Peyer's patch (tissue), 4 donors: ENCODE results near the gene SYNGR1. TPM values are rescaled to one million over a fixed set of nuclear protein-coding genes. Genes with fewer than 3 reads are reported as not detected.
"Not testable (repeated sequence)": the region's sequence is repeated elsewhere in the genome, so short reads cannot be mapped to it uniquely, and the experiment has no call there.

Experiments
- DNase-seq, 3 donors: peaks; one replicate each; pipeline ENCODE4 v3.0.0-alpha.2; 2017 to 2019
- H3K27ac ChIP-seq, 4 donors: fragments of 200-600 bp; sonication (generic); one replicate each; pipeline ENCODE4 v1.5.1; 2016 to 2019
- H3K27me3 ChIP-seq, 2 donors: fragments of 200-600 bp; sonication (generic); one replicate each; pipeline ENCODE4 v1.5.1; 2019
- H3K36me3 ChIP-seq, 3 donors: fragments of 200-600 bp; sonication (generic); one replicate each; pipeline ENCODE4 v1.5.1; 2016 to 2019
- H3K4me1 ChIP-seq, 4 donors: fragments of 200-600 bp; sonication (generic); one replicate each; pipeline ENCODE4 v1.5.1; 2016 to 2019
- H3K4me3 ChIP-seq, 4 donors: fragments of 200-600 bp; sonication (generic); 1 replicate in 3 of 4; 2 replicates in 1 of 4; pipeline ENCODE4 v1.5.1; 2016 to 2019; ENCODE audit warnings: mild to moderate bottlenecking in 1 of 4
- H3K9me3 ChIP-seq, 4 donors: fragments of 200-600 bp; sonication (generic); one replicate each; pipeline ENCODE4 v1.5.1; 2016 to 2019; ENCODE audit warnings: mild to moderate bottlenecking in 1 of 4
- CTCF ChIP-seq, 6 experiments: fragments of 450-650 bp in 4 of 6; fragments of 200-600 bp in 2 of 6; sonication (generic) in 1 of 6; IDR thresholded peaks; one replicate each; pipeline ENCODE4 v1.5.1; 2017 to 2019; ENCODE audit warnings: antibody characterized with exemption in 6 of 6, mild to moderate bottlenecking in 3 of 6, moderate library complexity in 1 of 6
- POLR2A ChIP-seq, 2 donors: fragments of 450-650 bp; IDR thresholded peaks; one replicate each; pipeline ENCODE4 v1.5.1; 2017; ENCODE audit warnings: antibody characterized with exemption in 2 of 2, mild to moderate bottlenecking in 2 of 2, moderate library complexity in 2 of 2
- total RNA-seq, 4 donors: library from RNA; depleted of rRNA; stranded (reverse); fragments of >200 nt; gene quantifications; one replicate each; pipeline ENCODE4 v1.1.0, GENCODE V29; 2016

The SYNGR1 gene
- total RNA-seq, 4 donors from 2014 or later, result 0.35 to 22.3 (median 2.5) TPM

- Histone ChIP-seq H3K4me1 (peaks cover 0 to 9% (median 0%) of the 10 kb centered on the region in 4 donors), H3K4me3 (no peak overlapping the region), H3K36me3 (no peaks in the 10 kb centered on the region), H3K27me3 (no peaks in the 10 kb centered on the region), H3K27ac (no peak overlapping the region), H3K9me3 (no peaks in the 10 kb centered on the region)
- DNase-seq, result no peak
- TF ChIP-seq POLR2A (IDR thresholded peaks at IDR 0.05) (no peak), CTCF (IDR thresholded peaks at IDR 0.05) (no peak)
Measured at GRCh38 chr22:39409516-39410029, 59.8 kb downstream of the SYNGR1 start.

GRCh38 chr22:39410264-39410663 is 60.5 kb downstream of the SYNGR1 start:
- Histone ChIP-seq H3K4me1 (peaks cover 0 to 9% (median 0%) of the 10 kb centered on the region in 4 donors), H3K4me3 (no peak overlapping the region), H3K9me3 (no peaks in the 10 kb centered on the region), H3K27me3 (no peaks in the 10 kb centered on the region), H3K27ac (no peak overlapping the region), H3K36me3 (peaks cover 0 to 4% (median 0%) of the 10 kb centered on the region in 3 donors)
- TF ChIP-seq POLR2A (IDR thresholded peaks at IDR 0.05), result no peak
- no peak for TF ChIP-seq CTCF (IDR thresholded peaks at IDR 0.05)
- DNase-seq, result no peak

- not testable (repeated sequence) for H3K9me3 ChIP-seq, H3K27ac ChIP-seq, DNase-seq, H3K27me3 ChIP-seq, H3K4me1 ChIP-seq, H3K4me3 ChIP-seq
- peaks cover 0 to 21% (median 0%) of the 10 kb centered on the region in 3 donors for H3K36me3 ChIP-seq
Measured at GRCh38 chr22:39411828-39412365, 62.1 kb downstream of the SYNGR1 start.

GRCh38 chr22:39413204-39413603 is 63.4 kb downstream of the SYNGR1 start:
- not testable (repeated sequence) for H3K4me3 ChIP-seq, H3K27me3 ChIP-seq, H3K9me3 ChIP-seq, DNase-seq, H3K4me1 ChIP-seq, H3K27ac ChIP-seq
- H3K36me3 ChIP-seq, result peaks cover 0 to 34% (median 0%) of the 10 kb centered on the region in 3 donors

GRCh38 chr22:39414377-39414776 is 64.6 kb downstream of the SYNGR1 start:
- Histone ChIP-seq H3K36me3 (peaks cover 0 to 45% (median 0%) of the 10 kb centered on the region in 3 donors), H3K4me3 (no peak overlapping the region), H3K27ac (no peak overlapping the region), H3K27me3 (no peaks in the 10 kb centered on the region), H3K9me3 (no peaks in the 10 kb centered on the region), H3K4me1 (peaks cover 0 to 9% (median 0%) of the 10 kb centered on the region in 4 donors)
- DNase-seq, result no peak
- TF ChIP-seq CTCF (IDR thresholded peaks at IDR 0.05) (no peak), POLR2A (IDR thresholded peaks at IDR 0.05) (no peak)

GRCh38 chr22:39414886-39415285 is 65.1 kb downstream of the SYNGR1 start:
- no peak for TF ChIP-seq POLR2A (IDR thresholded peaks at IDR 0.05)
- TF ChIP-seq CTCF (IDR thresholded peaks at IDR 0.05), result no peak
- H3K4me1 ChIP-seq, result peaks cover 0 to 9% (median 0%) of the 10 kb centered on the region in 4 donors
- DNase-seq, result no peak
- no peaks in the 10 kb centered on the region for H3K9me3 ChIP-seq
- no peak overlapping the region for H3K4me3 ChIP-seq
- no peaks in the 10 kb centered on the region for H3K27me3 ChIP-seq
- H3K36me3 ChIP-seq, result peaks cover 0 to 50% (median 0%) of the 10 kb centered on the region in 3 donors
- no peak overlapping the region for H3K27ac ChIP-seq

- Histone ChIP-seq H3K27ac (no peak overlapping the region), H3K9me3 (no peaks in the 10 kb centered on the region), H3K27me3 (no peaks in the 10 kb centered on the region), H3K4me1 (peaks cover 0 to 9% (median 0%) of the 10 kb centered on the region in 4 donors), H3K4me3 (no peak overlapping the region), H3K36me3 (peaks cover 0 to 57% (median 0%) of the 10 kb centered on the region in 3 donors)
- no peak for DNase-seq
- no peak for TF ChIP-seq CTCF (IDR thresholded peaks at IDR 0.05)
- TF ChIP-seq POLR2A (IDR thresholded peaks at IDR 0.05), result no peak
Measured at GRCh38 chr22:39415506-39415905, 65.7 kb downstream of the SYNGR1 start.
